HepG2 (cell line): ENCODE measurements around the gene ABAT. TPM values are rescaled to one million over a fixed set of nuclear protein-coding genes. Genes with fewer than 3 reads are reported as not detected.

Experiments used
- ATAC-seq: fragments of 200-7000 bp; cut with Tn5 transposase; 3 replicates; pipeline ENCODE4 v1.9.1; 2020; ENCODE audit warnings: mild to moderate bottlenecking, moderate library complexity
- BruUV-seq: library from RNA; stranded (reverse); fragments of 400-500 nt; replicated peaks from 2 replicates; lab custom pipeline; 2021; lab: Mats Ljungman, UMichigan
- CTCF ChIA-PET: fragments of 300-600 bp; formaldehyde crosslinking; extraction: SDS; loops from one replicate; lab custom pipeline; 2021; ENCODE audit warnings: low total read pairs, inconsistent platforms, low intra/inter-chr PET ratio; lab: Yijun Ruan, JAX
- POLR2A ChIA-PET: fragments of 350-600 bp; sonication (Branson Sonifier 250); formaldehyde crosslinking; loops from one replicate; lab custom pipeline; 2020; ENCODE audit warnings: antibody characterized with exemption, inconsistent platforms; lab: Yijun Ruan, JAX
- DNase-seq: peaks from one replicate; pipeline ENCODE4 v3.0.0-alpha.2; 2015; ENCODE audit warnings: low spot score
- FAIRE-seq: peaks from 3 replicates; lab custom pipeline; 2011; peaks lifted over from hg19 to GRCh38; lab: Jason Lieb, UNC
- H2AFZ ChIP-seq: one replicate; pipeline ENCODE4 v1.6.1; 2011; ENCODE audit warnings: low read length, inconsistent platforms
- H3K27ac ChIP-seq: fragments of 300-600 bp; 3 replicates; pipeline ENCODE4 v1.8.0; 2011; ENCODE audit warnings: mixed run types, mild to moderate bottlenecking, mixed read lengths, low read length, inconsistent platforms; ENCODE audit not compliant: insufficient read depth; ENCODE audit errors: extremely low read length
- H3K27me3 ChIP-seq, 2 experiments: fragments of 200-600 bp in 1 of 2; 2 replicates in 1 of 2; 3 replicates in 1 of 2; pipeline versions ENCODE4 v1.6.0 to v1.8.0; 2011; ENCODE audit warnings: low read length in 2 of 2, mild to moderate bottlenecking in 2 of 2, moderate library complexity in 2 of 2, inconsistent platforms in 1 of 2; ENCODE audit not compliant: insufficient read depth in 2 of 2, control insufficient read depth in 1 of 2
- H3K36me3 ChIP-seq, 2 experiments: fragments of 200-600 bp in 1 of 2; replicated peaks in 1 of 2; 2 replicates in 1 of 2; 3 replicates in 1 of 2; pipeline versions ENCODE4 v1.5.1 to v1.8.0; 2011; ENCODE audit warnings: low read length in 2 of 2, inconsistent platforms in 1 of 2; ENCODE audit not compliant: insufficient read depth in 2 of 2, control insufficient read depth in 1 of 2
- H3K4me1 ChIP-seq: 2 replicates; pipeline ENCODE4 v1.5.1; 2012; ENCODE audit warnings: low read length, inconsistent platforms; ENCODE audit not compliant: insufficient read depth
- H3K4me2 ChIP-seq: 2 replicates; pipeline ENCODE4 v1.6.0; 2011; ENCODE audit warnings: low read depth, low read length, inconsistent platforms
- H3K4me3 ChIP-seq, 3 experiments: fragments of 200-600 bp in 1 of 3; sonication (generic), shearing (Covaris generic) in 1 of 3; replicated peaks in 1 of 3; 2 replicates each; pipeline ENCODE4 v1.5.1; 2011 to 2016; ENCODE audit warnings: low read length in 3 of 3, inconsistent platforms in 2 of 3, low read depth in 2 of 3, mild to moderate bottlenecking in 2 of 3, control low read depth in 1 of 3, mixed read lengths in 1 of 3; ENCODE audit not compliant: insufficient read depth in 1 of 3
- H3K79me2 ChIP-seq: one replicate; pipeline ENCODE4 v1.6.1; 2011; ENCODE audit warnings: low read length, inconsistent platforms; ENCODE audit not compliant: insufficient read depth
- H3K9ac ChIP-seq: 2 replicates; pipeline ENCODE4 v1.6.0; 2011; ENCODE audit warnings: mild to moderate bottlenecking, low read depth, low read length, inconsistent platforms; ENCODE audit not compliant: insufficient read depth
- H3K9me3 ChIP-seq: 2 replicates; pipeline ENCODE4 v1.5.1; 2012; ENCODE audit warnings: mild to moderate bottlenecking, low read length
- H4K20me1 ChIP-seq: 2 replicates; pipeline ENCODE4 v1.6.0; 2011; ENCODE audit warnings: inconsistent platforms, mild to moderate bottlenecking, low read length, moderate library complexity; ENCODE audit not compliant: insufficient read depth
- AGO2 ChIP-seq: fragments of 200-400 bp; formaldehyde crosslinking; optimal IDR thresholded peaks from 2 replicates; pipeline ENCODE3; 2017; ENCODE audit warnings: mild to moderate bottlenecking, low read depth, low read length, moderate library complexity
- CERS6 ChIP-seq: sonication (generic); formaldehyde crosslinking; IDR thresholded peaks from 2 replicates; pipeline ENCODE4 v1.5.0; 2020; ENCODE audit warnings: missing genetic modification reagents
- GFI1 ChIP-seq: sonication (generic); formaldehyde crosslinking; IDR thresholded peaks from 2 replicates; pipeline ENCODE4 v1.5.0; 2020; ENCODE audit warnings: missing genetic modification reagents, mild to moderate bottlenecking, borderline replicate concordance
- MED13 ChIP-seq: sonication (generic); formaldehyde crosslinking; IDR thresholded peaks from 2 replicates; pipeline ENCODE4 v1.5.0; 2020; ENCODE audit warnings: missing genetic modification reagents
- ZBTB42 ChIP-seq: sonication (generic); formaldehyde crosslinking; IDR thresholded peaks from 2 replicates; pipeline ENCODE4 v1.5.0; 2020; ENCODE audit warnings: mild to moderate bottlenecking, missing genetic modification reagents
- WGBS: methylation state at CpG from one replicate; pipeline ENCODE4 v1.1.6; 2017; ENCODE audit warnings: low lambda C conversion rate; 5-methylcytosine and 5-hydroxymethylcytosine counted together
- in situ Hi-C: cut with HindIII; loops from 2 replicates; pipeline ENCODE4 v1.10.0; 2017; ENCODE audit warnings: low pct_unique_long_range_greater_than_20kb; ENCODE audit not compliant: extremely low pct_ligation_motif_present
- intact Hi-C: fragments of 100-400 bp; cut with micrococcal nuclease; formaldehyde crosslinking; loops from one replicate; pipeline ENCODE4 v1.10.0; 2022; ENCODE audit not compliant: unreplicated experiment
- polyA plus RNA-seq, 8 experiments: library from polyadenylated mRNA; depleted of rRNA in 3 of 8; stranded (reverse) in 7 of 8; unstranded in 1 of 8; fragments of >200 nt; fragmentation: Illumina TruSeq in 4 of 8; extraction: Trizol in 4 of 8; gene quantifications; 2 replicates each; pipeline versions ENCODE4 v1.2.1 to v1.2.3, GENCODE V29; 2011 to 2016; ENCODE audit warnings: low read depth in 4 of 8, missing spikeins in 1 of 8, mixed read lengths in 1 of 8; ENCODE audit not compliant: insufficient read depth in 1 of 8
- total RNA-seq, 5 experiments: library from RNA; depleted of rRNA; stranded (reverse); fragments of >200 nt; fragmentation: Illumina TruSeq; extraction: Trizol; gene quantifications; 2 replicates each; pipeline ENCODE4 v1.2.3, GENCODE V29; 2016; ENCODE audit warnings: low read depth in 1 of 5

Gene ABAT
- total and polyA plus RNA-seq, 2 of the 13 experiments (the other 11 are each of a cell fraction or from before 2014, with no cell fraction given): 47.6 to 97.3 TPM

DNA sequence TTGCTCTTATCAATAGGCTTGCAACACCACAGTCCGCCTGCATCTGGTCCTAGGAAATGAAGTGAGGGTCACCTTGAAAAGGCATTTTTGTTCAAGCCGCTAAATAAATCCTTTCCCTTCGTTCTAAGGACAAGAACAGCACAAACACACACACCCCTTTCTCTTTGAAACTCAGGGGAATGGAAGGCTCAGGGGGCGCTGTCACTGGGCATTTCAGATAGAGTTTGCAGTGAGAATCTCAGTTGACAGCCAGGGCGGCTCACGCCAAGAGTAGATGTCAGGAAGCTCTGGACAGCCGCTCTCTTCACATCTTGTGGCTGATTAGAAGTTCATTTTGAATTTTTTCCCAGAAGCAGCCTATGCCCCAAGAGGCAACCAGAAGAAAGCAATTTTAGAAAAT lies 39.8 kb downstream of the ABAT start:
- no peak overlapping the region for H3K9ac ChIP-seq
- in situ Hi-C loops: no loop called here
- ATAC-seq: no peak; the same call in 2 of the 3 replicates
- no peak for DNase-seq
- H3K36me3 ChIP-seq: peaks cover 8 to 31% of the 10 kb centered on the region in 2 experiments; a peak in 4 of 5 replicates
- BruUV-seq: no TSS peak
- no peak overlapping the region for H3K4me2 ChIP-seq
- no peak overlapping the region for H2AFZ ChIP-seq
- POLR2A ChIA-PET: no interaction called here
- TF ChIP-seq AGO2 (peak; percentile 9), GFI1 (CRISPR knock-in tag) (no peak)
- no peaks in the 10 kb centered on the region for H3K27me3 ChIP-seq
- intact Hi-C loops: no loop called here
- H3K27ac ChIP-seq: no peak overlapping the region
- H4K20me1 ChIP-seq: no peaks in the 10 kb centered on the region
- H3K9me3 ChIP-seq: no peaks in the 10 kb centered on the region
- no peak overlapping the region for H3K4me3 ChIP-seq
- CTCF ChIA-PET: no interaction called here
- WGBS: 94% methylated on average over 7 of the region's 7 CpGs
- peaks cover 8% of the 10 kb centered on the region; the same call in 1 of the 2 replicates for H3K4me1 ChIP-seq
- H3K79me2 ChIP-seq: no peaks in the 10 kb centered on the region
- no peak for FAIRE-seq

DNA sequence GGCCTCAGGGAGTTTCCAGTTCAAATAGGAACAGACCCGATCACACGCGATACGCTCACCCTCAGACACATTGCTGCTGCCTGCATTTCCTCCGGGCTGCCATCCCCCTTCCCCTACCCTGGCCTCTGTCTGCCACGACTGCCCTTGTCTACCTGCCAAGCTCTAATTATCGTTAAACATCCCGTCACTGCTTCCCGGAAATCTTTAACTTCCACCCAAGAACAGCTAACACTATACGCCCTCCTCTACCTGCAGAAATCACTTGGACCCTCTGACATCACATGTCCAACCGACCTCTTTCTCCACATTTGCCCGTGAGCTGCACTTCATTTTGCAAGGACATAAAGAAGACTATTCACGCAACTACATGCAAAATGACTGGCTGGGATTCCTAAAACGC lies 40.4 kb downstream of the ABAT start:
- no peak for TF ChIP-seq CERS6 (CRISPR knock-in tag)
- TF ChIP-seq ZBTB42 (CRISPR knock-in tag): no peak
- TF ChIP-seq MED13 (CRISPR knock-in tag): no peak
- TF ChIP-seq, all 625 proteins: peak for 0
- FAIRE-seq (peak; percentile 32), DNase-seq (no peak), ATAC-seq (no peak)
- no TSS peak for BruUV-seq
- ChIA-PET CTCF (no interaction called here), POLR2A (no interaction called here)
- 97% methylated on average over 14 of the region's 14 CpGs for WGBS
- Histone ChIP-seq H3K27ac (no peak overlapping the region), H3K36me3 (peaks cover 7 to 31% of the 10 kb centered on the region in 2 experiments; a peak in 4 of 5 replicates), H3K4me3 (no peak overlapping the region), H3K4me2 (no peak overlapping the region), H4K20me1 (no peaks in the 10 kb centered on the region), H2AFZ (no peak overlapping the region), H3K9ac (no peak overlapping the region), H3K79me2 (no peaks in the 10 kb centered on the region), H3K9me3 (no peaks in the 10 kb centered on the region), H3K4me1 (peaks cover 8% of the 10 kb centered on the region), H3K27me3 (no peaks in the 10 kb centered on the region)
- intact Hi-C loops (no loop called here), in situ Hi-C loops (no loop called here)
